ENCODE results near the gene SHOC2.

Gene SHOC2

DNA sequence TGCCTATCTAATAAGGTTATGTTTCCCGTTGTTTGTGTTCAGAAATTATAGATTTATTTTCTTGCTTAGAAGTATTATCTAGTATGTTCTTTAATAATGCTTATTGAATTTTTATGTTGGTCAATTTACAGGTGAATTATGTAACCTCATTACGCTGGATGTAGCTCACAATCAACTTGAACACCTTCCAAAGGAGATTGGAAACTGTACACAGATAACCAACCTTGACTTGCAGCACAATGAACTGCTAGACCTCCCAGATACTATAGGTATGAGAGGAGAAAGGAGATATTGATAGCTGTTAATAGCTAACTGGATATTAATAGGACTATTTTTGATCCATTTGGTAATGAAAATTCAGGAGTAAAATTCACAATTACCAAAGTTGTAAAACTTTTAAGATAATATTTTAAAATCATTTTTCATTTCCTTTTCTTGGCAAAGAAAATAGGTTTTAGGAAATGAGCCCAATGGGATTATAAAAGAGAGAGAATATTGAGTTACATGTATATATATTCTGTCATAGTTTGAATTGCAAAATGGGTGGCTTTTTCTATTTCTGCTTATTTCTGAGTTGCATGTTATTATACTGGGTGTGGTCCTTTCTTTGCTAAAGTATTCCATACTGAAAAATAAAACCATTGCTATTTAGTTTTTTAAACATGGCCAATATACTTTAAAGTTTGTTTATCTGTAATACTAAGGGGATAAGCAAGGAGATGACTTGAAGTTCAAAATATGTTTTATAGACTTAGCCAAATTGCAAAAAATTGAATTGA is 66.3 kb downstream of the SHOC2 start:
- DNase-seq = no peak

DNA sequence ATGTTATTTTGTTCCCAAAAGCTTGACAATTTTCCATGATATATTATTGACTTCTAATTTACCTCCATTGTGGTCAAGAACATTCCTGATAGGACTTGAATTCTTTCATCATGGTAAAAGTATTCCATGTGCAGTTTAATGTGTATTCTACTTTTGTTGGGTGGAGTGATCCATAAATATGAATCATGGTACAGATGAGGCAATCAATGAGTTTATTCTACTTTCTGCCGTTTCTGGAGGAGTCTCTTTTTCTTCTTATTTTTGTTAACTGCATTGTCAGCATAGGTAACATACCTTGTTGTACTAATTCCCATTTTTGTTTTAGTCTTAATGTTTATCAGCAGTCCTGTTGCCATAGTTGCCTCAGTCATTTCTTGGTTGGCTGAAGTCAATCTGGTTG is 69.6 kb downstream of the SHOC2 start:
- no peak for DNase-seq

DNA sequence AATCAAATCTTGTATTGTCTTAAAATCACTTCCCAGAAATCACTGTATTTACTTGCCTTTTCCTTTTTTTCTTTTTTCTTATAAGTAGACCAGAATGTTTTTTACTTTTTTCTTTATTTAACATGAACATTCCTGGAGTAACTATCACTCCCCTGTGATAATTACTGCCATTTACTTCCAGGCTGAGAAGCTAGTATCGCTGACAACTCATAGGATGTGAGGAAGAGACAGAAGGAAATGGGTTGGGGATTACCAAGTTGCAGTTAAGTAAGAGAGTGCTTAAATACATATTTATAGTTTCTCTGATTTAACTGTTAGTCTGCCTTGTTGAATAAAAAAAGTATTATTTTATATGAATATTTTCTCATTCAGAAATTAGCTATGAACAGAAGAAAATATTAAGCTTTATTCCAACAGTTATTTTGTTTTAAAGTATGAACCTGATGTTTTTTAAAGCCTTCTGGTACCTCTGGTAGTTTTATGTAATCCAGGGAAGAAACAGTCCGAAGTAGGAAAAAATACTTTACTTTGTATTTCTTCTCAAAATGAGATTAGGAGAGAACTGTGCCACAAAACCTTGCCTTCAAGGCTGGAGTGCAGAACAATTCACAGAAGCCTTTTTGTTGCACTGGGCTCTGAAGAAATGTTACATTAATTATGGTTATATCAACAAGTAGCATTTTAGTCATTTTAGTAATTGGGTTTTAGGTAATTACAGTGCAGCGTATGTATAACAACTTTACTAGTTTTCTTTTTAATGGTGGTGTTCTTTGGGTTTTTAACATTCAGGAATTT is 72.8 kb downstream of the SHOC2 start:
- DNase-seq = no peak

DNA sequence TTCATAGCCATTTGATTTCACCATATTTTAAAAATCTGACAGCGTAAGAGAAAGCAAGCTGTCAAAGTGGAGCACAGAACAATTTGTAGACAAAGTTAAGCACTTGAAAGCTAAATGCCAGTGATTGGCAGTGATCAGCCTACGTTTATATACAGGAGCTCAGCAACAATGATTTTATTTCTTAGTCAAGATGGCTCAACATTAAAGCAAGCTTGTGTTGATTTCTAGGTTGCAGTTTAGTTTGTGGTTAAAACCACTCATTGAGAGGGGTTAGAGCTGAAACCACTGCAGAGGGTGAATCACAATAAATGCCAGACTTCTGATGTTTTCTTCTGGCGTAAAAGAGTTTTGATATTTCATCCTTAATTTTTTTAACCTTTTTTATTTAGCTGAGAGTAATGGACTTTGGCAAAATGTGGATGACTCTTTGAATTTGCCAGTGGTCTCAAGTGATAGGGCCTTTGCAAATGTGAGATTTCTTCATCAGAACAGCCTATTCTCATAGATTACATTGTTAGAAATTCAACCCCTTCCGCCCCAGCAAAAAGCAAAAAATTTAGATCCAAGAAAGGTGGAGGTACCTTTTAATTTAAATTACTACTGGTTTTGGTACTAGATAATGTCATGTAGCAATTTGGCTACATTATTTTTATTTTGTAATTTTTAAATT is 73.8 kb downstream of the SHOC2 start:
- no peak for DNase-seq

DNA sequence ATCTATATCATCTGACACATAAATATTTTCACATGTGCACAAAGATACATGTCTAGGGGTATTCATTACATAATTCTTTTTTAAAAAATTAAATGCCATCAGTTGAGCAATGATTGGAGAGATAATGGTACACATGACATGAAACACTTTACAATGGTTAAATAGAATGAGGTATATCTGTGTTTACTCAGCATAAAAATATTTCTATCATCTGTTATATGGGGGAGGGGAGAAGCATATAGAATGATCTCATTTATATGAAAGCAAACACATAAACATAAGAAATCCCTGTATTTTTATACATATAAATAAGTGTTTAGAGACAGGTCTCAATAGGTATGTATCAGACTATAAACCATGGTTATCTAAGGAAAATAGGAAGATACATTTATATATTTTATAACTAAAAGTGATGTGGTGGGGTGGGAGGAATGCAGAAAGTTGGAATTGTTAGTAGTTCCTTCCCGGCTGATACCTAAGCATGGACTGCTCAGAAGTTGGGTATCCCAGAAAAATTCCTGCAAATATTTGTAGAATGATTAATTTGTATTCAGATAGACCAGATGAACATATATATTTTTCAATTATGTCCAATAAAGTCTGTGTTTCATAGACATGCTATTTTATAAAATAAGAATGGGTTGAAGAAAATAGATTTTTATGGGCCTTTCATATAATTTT is 75.1 kb downstream of the SHOC2 start:
- DNase-seq = no peak

DNA sequence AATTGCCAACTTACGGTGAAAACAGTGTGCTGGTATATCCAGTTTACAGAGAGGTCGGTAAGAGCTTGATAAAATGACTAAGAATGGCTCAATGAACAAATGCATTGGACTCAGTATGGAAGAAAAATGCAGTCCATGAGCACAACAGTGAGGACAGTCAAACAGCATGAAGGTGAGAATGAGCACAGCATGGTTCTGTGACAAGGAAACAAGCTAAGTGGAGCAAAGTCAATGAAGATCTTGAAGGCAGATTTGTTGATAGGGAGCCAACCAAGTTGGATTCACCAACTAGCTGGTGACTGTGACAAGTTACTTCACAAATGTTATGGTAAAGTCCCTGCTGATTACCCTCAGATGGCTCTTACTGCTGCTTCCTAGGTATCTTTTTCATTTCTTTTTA is 75.9 kb downstream of the SHOC2 start:
- DNase-seq = no peak

DNA sequence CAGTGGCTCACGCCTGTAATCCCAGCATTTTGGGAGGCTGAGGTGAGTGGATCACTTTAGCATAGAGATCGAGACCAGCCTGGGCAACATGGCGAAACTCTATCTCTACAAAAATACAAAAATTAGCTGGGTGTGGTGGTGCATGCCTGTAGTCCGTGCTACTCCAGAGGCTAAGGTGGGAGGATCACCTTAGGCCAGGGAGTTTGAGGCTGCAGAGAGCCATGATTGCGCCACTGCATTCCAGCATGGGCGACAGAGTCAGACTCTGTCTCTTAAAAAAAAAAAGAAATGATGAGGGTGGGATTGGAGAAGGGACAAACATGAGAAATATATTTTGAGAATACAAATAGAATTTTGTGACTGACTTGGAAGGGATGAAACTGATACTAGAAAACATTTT is 76.9 kb downstream of the SHOC2 start:
- DNase-seq = no peak

- no peak for DNase-seq
These were observed 84.6 kb downstream of the SHOC2 start for GRCh38 chr10:111004016-111004415.

GRCh38 chr10:111007486-111007885 is 88.1 kb downstream of the SHOC2 start:
- no peak for DNase-seq

DNA sequence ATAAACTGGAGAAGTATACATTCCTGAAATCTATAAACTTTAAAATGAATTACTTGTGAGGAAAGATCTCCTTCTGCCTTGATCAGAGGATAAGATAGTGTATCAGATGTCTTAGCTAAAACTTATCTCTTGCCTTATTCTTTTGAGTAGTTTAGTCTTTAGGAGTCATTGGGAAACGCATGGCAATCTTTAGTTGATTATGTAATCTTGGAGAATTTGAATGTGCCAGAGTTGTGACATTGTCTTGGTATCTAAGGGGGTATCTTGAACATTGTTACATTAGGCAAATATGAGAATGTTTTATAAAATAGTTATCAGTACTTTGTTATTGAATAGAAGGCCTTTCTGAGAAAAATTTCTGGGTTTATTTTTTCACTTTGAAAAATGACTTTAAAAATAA is 95.8 kb downstream of the SHOC2 start:
- DNase-seq = no peak

- no peak for DNase-seq
These were observed 97.7 kb downstream of the SHOC2 start for GRCh38 chr10:111017098-111017497.

- no peak for DNase-seq
These were observed 98.6 kb downstream of the SHOC2 start for GRCh38 chr10:111018021-111018420.

DNA sequence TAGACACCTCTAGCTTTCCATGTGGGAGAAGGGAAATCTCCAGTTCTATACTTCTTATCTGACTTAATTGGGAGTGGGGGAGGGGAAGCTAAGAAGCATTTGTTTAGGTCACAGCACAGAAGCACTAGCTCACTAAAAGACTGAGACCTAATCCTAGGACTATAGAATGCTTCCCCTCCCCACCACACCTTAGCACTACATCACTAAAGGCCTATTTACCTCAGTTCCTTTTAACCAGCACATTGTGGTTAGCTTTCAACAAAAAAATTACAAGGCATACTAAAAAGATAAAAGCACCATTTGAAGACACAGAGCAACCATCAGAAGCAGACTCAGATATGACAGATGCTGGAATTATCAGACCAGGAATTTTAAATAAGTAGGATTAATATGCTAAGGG is 103.7 kb downstream of the SHOC2 start:
- DNase-seq = no peak

- no peak for DNase-seq
These were observed 110.8 kb downstream of the SHOC2 start for GRCh38 chr10:111030042-111030750.

- no peak for DNase-seq
These were observed 115.3 kb downstream of the SHOC2 start for GRCh38 chr10:111034598-111035310.

DNA sequence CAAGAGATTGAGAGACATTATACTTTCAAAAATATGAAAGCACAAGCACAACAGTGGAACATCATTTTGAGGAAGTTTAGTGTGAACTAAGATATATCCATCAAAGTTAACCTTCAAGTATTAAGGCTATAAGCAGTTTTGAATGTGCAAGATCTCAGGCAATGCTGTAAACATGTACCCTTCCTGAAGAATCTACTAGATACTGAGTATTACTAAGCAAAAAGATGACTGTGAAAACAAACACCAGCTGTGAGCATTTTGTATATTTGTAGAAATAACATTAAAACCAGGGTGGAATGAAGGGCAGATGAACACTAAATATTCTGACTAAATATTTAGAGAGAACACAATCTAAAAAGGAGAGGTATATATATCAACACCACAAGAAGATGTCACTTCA is 116.1 kb downstream of the SHOC2 start:
- DNase-seq = no peak

- DNase-seq = no peak
These were observed 118.5 kb downstream of the SHOC2 start for GRCh38 chr10:111037858-111038257.

GRCh38 chr10:111039522-111039921 is 120.1 kb downstream of the SHOC2 start:
- DNase-seq = no peak

DNA sequence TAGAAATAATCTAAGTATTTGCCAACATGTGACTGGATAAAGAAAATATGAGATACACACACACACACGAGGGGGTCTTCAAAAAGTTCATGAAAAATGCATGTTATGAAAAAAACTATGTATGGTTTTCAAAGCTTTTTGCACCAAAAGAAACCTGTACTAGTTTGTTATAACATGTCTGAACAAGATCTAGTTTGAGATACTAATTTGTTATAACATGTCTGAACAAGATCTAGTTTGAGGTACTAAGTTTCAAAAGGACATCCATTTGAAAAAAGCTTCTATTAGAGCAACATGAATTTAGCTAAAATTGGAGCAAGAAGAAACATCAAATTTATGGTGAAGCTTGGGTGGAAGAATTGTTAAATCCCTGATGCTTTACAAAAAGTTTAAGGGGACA is 137.6 kb downstream of the SHOC2 start:
- no peak for DNase-seq
